ENCODE measurements around the gene TIMM10.

The TIMM10 gene, protein sequence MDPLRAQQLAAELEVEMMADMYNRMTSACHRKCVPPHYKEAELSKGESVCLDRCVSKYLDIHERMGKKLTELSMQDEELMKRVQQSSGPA

DNA sequence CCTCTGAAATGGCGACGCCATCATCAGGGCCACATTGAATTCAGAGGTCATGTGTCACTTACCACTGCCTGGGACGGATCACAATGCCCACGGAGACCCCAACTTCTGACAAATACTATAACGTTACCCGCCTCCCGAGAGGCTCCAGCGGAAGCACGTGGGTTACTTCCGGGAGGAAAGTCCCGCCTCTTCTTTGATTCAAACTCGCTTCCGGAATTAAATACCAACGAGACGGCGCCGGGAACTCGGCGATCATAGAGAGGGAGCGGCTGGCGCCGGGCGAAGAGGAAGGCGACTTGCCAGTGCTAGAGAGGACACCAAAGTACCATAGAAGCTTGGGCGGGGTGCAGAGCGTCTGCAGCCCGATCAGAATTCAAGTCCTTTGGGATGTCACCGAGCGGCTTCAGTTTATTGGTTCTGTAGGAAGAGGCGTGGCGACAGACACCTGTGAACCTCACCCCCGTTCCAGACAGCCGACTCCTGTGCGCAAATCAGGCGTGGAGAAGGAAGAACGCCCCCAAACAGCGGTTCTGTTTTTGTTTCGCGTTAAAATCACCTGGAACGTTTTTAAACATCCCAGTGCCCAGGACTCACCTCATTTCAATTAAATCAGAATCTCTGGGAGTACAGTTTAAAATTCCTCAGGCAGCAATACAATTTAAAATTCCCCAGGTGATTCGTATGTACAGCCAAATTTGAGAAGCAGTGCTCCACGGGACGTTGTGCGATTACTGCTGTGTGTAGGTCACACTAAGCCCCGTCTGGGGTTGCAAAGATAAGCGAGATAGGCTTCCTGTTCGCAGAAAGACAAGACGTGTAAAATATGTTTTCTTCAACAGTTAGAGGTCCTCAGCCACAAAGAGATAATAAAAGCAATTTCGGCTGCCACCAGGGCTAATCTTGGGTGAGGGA lies at the start of gene TIMM10:
Gene TIMM10, minus strand, starts transcription at position 159 of the 912 bp plus-strand sequence. CDS start 565 bp downstream, outside the sequence.
- peak; percentile 93 to 95 for DNase-seq

GRCh38 chr11:57574061-57574460 lies 43.5 kb upstream of the TIMM10 start:
- DNase-seq = no peak

DNA sequence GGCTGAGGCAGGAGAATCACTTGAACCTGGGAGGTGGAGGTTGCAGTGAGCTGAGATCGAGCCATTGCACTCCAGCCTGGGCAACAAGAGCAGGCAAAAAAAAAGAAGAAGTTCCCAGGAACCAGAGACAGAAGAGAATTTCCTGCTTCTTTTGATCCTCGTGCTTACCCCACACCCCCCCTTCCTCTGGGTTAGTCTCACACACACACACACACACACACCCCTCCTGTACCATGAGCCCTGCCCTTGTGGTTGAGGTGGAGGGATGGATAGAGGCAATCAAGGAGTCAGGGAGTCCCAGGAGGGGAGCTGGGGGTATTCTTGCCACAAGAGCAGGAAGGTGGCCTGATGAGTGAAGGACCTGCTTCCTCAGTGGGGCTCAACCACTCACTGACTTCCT lies 41.1 kb upstream of the TIMM10 start:
- DNase-seq = no peak

- DNase-seq = peak; percentile 95 to 96
Observed at GRCh38 chr11:57568330-57568766, 37.8 kb upstream of the TIMM10 start.

DNA sequence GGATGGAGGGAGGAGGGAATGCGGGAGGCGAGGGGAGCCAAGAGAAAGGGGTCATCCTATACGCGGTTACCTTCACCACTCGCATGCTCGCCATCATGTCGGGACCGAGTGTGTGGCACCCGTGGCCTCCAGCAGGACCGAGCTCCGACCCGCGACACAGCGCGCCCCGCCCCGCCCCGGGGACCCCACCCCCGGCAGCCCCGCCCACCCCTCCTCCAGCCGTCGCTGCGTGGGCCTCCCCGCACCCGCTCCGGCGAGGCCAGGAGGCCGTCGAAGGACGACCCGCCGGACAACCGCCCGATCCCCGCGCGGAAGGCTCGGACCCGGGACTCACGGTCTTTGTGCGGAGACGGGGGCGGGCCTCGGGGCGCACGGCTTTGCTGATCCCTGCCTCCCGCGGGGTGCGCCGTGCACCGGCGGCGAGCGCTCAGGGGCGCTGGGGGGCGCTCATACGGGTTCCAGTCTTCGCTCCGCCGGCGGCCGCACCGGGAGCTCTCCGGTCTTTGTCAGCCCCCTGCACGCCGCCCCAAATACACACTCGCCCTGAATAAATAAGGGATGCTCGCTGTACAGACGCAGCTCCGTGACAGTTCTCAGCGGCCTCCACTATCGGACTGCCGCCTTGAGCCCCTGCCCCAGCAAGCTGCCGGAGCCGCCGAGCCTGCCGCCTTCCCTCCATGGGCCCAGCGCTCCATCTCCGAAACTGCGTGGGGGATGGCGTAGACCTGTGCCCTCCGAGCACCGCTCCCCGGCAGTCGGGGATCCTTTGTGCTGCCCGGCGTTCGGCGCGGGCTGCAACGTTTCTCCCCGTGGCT lies 37.2 kb upstream of the TIMM10 start, which contains the start of gene UBE2L6:
Gene UBE2L6, minus strand, starts transcription at position 158 of the 815 bp plus-strand sequence. Its CDS starts 61 bp downstream, at position 97.
- DNase-seq = peak; percentile 77 to 81

DNA sequence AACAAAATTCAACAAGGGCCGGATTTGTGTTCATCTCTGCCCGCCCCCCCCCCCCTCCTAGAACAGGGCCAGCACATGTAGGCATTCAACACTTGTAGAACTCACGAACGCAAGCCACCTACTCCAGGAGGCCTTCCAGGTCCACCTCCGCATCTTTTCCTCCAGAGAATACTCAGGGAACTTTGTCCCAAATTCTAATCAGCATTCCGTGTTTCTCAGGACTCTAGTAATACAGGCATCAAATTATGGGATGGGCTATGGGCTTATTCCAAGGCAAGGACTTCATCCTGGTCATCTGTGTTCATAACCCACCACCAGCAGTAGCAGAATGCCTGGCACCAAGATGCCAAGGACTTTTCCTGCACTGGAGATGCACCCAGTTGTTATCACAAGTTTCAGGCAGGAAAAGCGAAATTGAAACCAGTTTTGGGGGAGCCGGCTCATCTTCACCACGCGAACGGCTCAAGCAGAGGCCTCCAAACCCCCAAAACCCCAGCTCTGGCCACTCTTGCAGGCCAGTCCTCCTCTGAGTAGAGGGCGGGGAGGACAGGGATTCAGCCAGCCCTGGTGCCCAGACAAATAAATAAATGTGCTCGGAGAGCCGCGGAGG lies 36.5 kb upstream of the TIMM10 start:
- DNase-seq = no peak

GRCh38 chr11:57566005-57566904 lies 35.7 kb upstream of the TIMM10 start:
- peak; percentile 52 to 57 for DNase-seq

DNA sequence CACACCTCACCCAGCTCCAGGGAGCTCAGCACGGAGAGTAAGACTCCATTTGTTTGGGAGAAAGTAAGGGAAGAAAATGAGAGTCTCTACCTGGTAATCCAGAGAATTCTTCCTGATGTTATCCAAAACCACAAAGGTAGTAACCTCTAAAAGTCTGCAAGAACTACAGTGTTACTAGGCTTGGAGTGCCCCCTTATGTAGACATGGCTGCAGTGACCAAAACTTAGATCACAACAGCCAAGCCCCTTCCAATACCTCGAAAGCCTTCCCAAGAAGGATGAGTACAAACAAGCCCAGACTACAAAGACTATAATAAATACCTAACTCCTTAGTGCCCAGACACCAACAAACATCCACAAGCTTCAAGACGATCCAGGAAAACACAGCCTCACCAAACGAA lies 32.0 kb upstream of the TIMM10 start:
- no peak for DNase-seq

- DNase-seq = no peak
Observed at GRCh38 chr11:57560146-57560545, 29.6 kb upstream of the TIMM10 start.

DNA sequence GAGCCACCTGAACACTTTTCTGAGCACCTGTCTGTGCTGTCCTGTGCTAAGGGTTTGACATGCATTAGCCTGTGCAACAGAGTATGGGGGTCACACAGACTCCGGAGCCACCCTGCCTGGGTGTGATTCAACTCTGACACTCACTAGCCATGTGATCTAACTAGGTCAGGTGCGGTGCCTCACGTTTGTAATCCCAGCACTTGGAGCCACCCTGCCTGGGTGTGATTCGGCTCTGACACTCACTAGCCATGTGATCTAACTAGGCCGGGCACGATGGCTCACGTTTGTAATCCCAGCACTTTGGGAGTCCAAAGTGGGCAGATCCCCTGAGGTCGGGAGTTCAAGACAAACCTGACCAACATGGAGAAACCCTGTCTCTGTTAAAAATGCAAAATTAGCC lies 25.5 kb upstream of the TIMM10 start:
- DNase-seq = no peak

- DNase-seq = no peak
Observed at GRCh38 chr11:57555393-57555792, 24.8 kb upstream of the TIMM10 start.

DNA sequence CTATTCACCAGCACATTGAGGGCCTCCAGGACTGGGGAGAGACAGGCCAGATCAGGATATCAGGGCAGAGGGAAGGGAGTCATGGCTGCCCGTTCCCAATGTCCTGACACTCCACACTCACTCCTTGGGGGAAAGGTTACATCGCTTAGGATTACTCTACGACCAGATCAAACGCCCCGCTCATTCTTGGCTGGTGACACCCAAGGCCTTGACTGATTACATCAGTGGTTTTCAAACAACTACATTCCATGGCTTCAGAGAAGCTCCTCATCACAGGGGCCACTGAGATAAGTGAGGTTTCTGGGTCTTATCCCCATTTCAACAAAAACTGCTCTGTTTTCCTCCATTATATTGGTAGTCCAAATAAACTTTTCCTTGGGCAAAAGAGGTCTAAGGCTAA lies 21.9 kb upstream of the TIMM10 start:
- no peak for DNase-seq

DNA sequence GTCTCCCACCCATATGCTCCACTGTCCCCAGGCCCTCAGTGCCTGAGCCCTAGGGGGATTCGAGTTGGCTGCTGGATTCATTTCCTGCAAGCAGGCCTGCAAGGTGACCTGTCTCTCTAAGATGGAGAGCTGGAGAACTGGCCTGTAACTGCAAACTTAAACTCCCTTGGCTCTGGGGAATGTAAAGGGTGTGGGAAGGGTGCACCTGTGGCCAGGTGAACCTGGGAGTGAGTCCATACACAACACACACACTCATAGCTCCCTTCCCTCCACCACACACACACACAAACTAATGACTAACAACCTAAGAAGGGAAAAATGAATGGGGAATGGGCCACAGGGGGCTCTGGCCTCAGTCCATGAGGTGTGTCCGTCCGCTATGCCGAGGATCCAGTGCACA lies 21.4 kb upstream of the TIMM10 start:
- no peak for DNase-seq

DNA sequence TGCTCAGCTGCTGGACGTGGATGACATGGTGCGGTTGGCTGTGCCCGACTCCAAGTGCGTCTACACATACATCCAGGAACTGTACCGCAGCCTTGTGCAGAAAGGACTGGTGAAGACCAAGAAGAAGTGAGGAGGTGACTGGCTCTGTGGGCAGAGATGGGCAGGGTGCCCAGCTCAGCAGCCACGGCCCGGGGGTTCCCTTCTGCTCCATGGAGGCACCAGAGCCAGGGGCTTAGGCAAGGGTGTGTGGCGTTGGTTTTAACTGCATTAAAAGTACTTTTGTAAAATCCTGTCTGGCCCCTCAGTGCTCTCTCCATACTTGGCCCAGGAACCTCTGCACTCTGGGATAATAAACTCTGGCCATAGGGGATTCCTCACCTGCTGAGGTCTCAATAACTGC lies 19.4 kb upstream of the TIMM10 start:
- no peak for DNase-seq

GRCh38 chr11:57547854-57548377 lies 17.4 kb upstream of the TIMM10 start:
- DNase-seq = no peak

DNA sequence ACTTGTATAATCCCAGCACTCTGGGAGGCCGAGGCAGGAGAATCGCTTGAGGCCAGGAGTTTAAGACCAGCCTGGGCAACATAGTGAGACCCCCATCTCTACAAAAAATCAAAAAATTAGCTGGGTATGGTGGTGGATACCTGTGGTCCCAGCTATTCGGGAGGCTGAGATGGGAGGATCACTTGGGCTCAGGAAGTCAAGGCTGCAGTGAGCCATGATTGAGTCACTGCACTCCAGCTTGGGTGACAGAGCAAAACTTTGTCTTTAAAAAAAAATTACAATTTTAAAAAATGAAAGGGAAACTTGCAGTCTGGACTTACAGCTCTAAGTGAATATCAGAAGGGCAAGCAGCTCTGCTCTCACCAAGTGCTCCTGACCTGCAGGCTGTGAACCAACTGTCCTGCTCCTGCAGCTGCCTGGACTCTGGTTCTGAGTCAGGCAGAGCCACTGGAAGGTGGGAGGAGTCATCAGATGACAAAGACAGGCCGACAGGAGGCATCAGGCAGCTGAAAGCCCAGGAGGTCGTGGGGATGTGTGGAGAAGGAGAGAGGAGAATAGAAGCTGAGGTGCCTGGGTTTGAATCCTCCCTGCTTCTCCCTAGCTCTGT lies 16.4 kb upstream of the TIMM10 start:
- DNase-seq = peak in 1 of 2 experiments; percentile 41

DNA sequence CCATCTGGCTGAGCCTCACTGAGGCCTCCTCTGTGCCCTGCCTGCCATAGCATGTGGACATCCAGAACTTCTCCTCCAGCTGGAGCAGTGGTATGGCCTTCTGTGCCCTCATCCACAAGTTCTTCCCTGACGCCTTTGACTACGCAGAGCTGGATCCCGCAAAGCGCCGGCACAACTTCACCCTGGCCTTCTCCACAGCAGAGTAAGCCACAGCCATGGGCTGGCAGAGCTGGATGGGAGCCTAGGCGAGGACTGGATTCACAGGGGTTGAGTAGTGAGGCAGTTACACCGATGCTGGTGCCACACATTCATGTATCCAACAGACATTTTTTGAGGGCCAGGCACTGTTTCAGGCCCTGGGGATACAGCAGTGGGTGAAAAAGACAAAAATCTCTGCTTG lies 15.9 kb upstream of the TIMM10 start:
- no peak for DNase-seq

- no peak for DNase-seq
Observed at GRCh38 chr11:57545883-57546282, 15.3 kb upstream of the TIMM10 start.

- DNase-seq = no peak
Observed at GRCh38 chr11:57544566-57544965, 14.0 kb upstream of the TIMM10 start.

- DNase-seq = no peak
Observed at GRCh38 chr11:57543593-57543992, 13.0 kb upstream of the TIMM10 start.

DNA sequence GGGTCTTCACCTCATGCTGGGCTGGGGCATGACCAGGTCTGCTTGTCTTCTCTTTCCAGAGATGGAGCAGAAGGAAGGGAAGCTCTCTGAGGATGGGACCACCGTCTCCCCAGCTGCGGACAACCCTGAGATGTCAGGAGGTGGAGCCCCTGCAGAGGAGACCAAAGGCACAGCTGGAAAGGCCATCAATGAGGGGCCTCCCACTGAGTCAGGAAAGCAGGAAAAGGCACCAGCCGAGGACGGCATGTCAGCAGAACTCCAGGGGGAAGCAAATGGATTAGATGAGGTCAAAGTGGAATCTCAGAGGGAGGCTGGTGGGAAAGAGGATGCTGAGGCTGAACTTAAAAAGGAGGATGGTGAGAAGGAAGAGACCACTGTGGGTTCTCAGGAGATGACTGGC lies 12.0 kb upstream of the TIMM10 start:
- no peak for DNase-seq

All from activated T-cell treated with anti-CD3 and anti-CD28 coated beads, Interleukin-2, amount 50 U/mL, for 48 hours (primary cell).